Thyroid gland (tissue), 4 donors: ENCODE results near the gene VSIG2.

Experiments
- POLR2A ChIP-seq, 2 donors: fragments of 450-650 bp; IDR thresholded peaks; one replicate each; pipeline ENCODE4 v1.6.1; 2017; ENCODE audit warnings: antibody characterized with exemption in 2 of 2, mild to moderate bottlenecking in 2 of 2, moderate library complexity in 1 of 2
- TF ChIP-seq, protein P1 (sequence below), 6 experiments: fragments of 200-600 bp in 3 of 6; fragments of 450-650 bp in 3 of 6; sonication (generic) in 3 of 6; IDR thresholded peaks; one replicate each; pipeline ENCODE4 v1.5.1; 2016 to 2019; ENCODE audit warnings: antibody characterized with exemption in 6 of 6, mild to moderate bottlenecking in 2 of 6, inconsistent platforms in 1 of 6, moderate library complexity in 1 of 6

DNA sequence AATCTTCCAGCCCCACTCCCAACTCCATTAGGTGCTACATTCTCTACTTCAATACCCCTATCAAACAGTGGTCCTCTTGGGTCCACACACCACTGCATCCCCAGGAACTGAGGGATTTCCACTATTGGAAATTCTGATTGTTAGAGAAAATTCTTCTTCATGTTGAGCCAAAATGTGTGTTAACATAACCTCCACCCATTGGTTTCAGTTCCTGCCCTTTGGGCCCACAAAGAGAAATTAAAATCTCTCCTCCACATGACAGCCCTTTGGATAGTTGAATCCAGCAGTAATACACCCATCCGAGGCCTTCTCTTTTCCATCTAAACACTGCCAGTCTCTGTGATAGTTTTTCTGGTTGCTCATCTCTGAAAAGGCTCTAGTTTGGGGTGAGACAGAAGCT is 2.1 kb downstream of the VSIG2 start:
- TF ChIP-seq, protein P1, sequence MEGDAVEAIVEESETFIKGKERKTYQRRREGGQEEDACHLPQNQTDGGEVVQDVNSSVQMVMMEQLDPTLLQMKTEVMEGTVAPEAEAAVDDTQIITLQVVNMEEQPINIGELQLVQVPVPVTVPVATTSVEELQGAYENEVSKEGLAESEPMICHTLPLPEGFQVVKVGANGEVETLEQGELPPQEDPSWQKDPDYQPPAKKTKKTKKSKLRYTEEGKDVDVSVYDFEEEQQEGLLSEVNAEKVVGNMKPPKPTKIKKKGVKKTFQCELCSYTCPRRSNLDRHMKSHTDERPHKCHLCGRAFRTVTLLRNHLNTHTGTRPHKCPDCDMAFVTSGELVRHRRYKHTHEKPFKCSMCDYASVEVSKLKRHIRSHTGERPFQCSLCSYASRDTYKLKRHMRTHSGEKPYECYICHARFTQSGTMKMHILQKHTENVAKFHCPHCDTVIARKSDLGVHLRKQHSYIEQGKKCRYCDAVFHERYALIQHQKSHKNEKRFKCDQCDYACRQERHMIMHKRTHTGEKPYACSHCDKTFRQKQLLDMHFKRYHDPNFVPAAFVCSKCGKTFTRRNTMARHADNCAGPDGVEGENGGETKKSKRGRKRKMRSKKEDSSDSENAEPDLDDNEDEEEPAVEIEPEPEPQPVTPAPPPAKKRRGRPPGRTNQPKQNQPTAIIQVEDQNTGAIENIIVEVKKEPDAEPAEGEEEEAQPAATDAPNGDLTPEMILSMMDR (IDR thresholded peaks at IDR 0.05) = no peak
- no peak for TF ChIP-seq POLR2A (IDR thresholded peaks at IDR 0.05)
